PC-3 (cell line): ENCODE results near the gene PARN. TPM values are rescaled to one million over a fixed set of nuclear protein-coding genes. Genes with fewer than 3 reads are reported as not detected.

Source experiments
- ATAC-seq: fragments of 200-7000 bp; cut with Tn5 transposase; 2 replicates; pipeline ENCODE4 v1.9.1; 2020; ENCODE audit warnings: mild to moderate bottlenecking, moderate library complexity
- BruUV-seq: library from RNA; stranded (reverse); fragments of 400-500 nt; replicated peaks from 2 replicates; lab custom pipeline; 2021; lab: Mats Ljungman, UMichigan
- CTCF ChIA-PET: fragments of 300-600 bp; sonication (Branson Sonifier 250); formaldehyde crosslinking; loops from one replicate; lab custom pipeline; 2022; ENCODE audit warnings: antibody characterized with exemption; lab: Charles Lee
- POLR2A ChIA-PET: fragments of 300-600 bp; sonication (Branson Sonifier 250); formaldehyde crosslinking; loops from one replicate; lab custom pipeline; 2022; ENCODE audit warnings: antibody characterized with exemption; ENCODE audit not compliant: unreplicated experiment; lab: Charles Lee
- DNase-seq: peaks from one replicate; pipeline ENCODE4 v3.0.0-alpha.2; 2015
- H2AFZ ChIP-seq: fragments of 300-600 bp; sonication (generic); 2 replicates; pipeline ENCODE4 v1.6.0; 2016; ENCODE audit warnings: antibody characterized with exemption, low read length
- H3F3A ChIP-seq: fragments of 300-600 bp; sonication (generic); one replicate; pipeline ENCODE4 v1.6.0; 2017; ENCODE audit warnings: antibody characterized with exemption, low read length, control low read depth, mild to moderate bottlenecking; ENCODE audit not compliant: unreplicated experiment
- H3K27ac ChIP-seq: fragments of 300-600 bp; sonication (generic); 2 replicates; pipeline ENCODE4 v1.5.1; 2016; ENCODE audit warnings: mild to moderate bottlenecking, low read length
- H3K27me3 ChIP-seq: fragments of 300-600 bp; sonication (generic); 2 replicates; pipeline ENCODE4 v1.6.1; 2016; ENCODE audit warnings: low read length, mixed read lengths
- H3K36me3 ChIP-seq: fragments of 300-600 bp; sonication (generic); 2 replicates; pipeline ENCODE4 v1.6.1; 2016; ENCODE audit warnings: low read depth, mixed run types, low read length, mixed read lengths
- H3K4me1 ChIP-seq: fragments of 300-600 bp; sonication (generic); 2 replicates; pipeline ENCODE4 v1.5.1; 2016; ENCODE audit warnings: low read length; ENCODE audit not compliant: insufficient read depth
- H3K4me2 ChIP-seq: fragments of 300-600 bp; sonication (generic); 2 replicates; pipeline ENCODE4 v1.6.0; 2016; ENCODE audit warnings: low read length
- H3K4me3 ChIP-seq: fragments of 300-600 bp; sonication (generic); 2 replicates; pipeline ENCODE4 v1.5.1; 2016; ENCODE audit warnings: mild to moderate bottlenecking, low read length, mixed read lengths
- H3K79me2 ChIP-seq: fragments of 300-600 bp; sonication (generic); 2 replicates; pipeline ENCODE4 v1.6.1; 2017; ENCODE audit warnings: low read length, mixed read lengths
- H3K9ac ChIP-seq: fragments of 300-600 bp; sonication (generic); 2 replicates; pipeline ENCODE4 v1.6.0; 2016; ENCODE audit warnings: mild to moderate bottlenecking, low read length
- H3K9me2 ChIP-seq: fragments of 300-600 bp; sonication (generic); replicated peaks from 2 replicates; pipeline ENCODE4 v1.6.1; 2016; ENCODE audit warnings: mixed run types, low read length, mixed read lengths
- H3K9me3 ChIP-seq: fragments of 300-600 bp; sonication (generic); 2 replicates; pipeline ENCODE4 v1.6.1; 2016; ENCODE audit warnings: low read length, mixed read lengths
- H4K20me1 ChIP-seq: fragments of 300-600 bp; sonication (generic); 2 replicates; pipeline ENCODE4 v1.6.1; 2016; ENCODE audit warnings: low read length, mixed read lengths
- CTCF ChIP-seq: fragments of 300-600 bp; sonication (generic); conservative IDR thresholded peaks from 2 replicates; pipeline ENCODE4 v1.5.1; 2017; ENCODE audit warnings: antibody characterized with exemption, low read depth, mild to moderate bottlenecking, low read length
- EZH2 ChIP-seq: fragments of 300-600 bp; sonication (generic); IDR thresholded peaks from one replicate; pipeline ENCODE4 v1.6.1; 2017; ENCODE audit warnings: antibody characterized with exemption, mild to moderate bottlenecking, low read length; ENCODE audit not compliant: unreplicated experiment
- EZH2phosphoT487 ChIP-seq: fragments of 300-600 bp; sonication (generic); IDR thresholded peaks from 2 replicates; pipeline ENCODE4 v1.6.1; 2018; ENCODE audit warnings: mild to moderate bottlenecking, antibody characterized with exemption, low read length, borderline replicate concordance
- intact Hi-C: fragments of 100-400 bp; cut with micrococcal nuclease; formaldehyde crosslinking; loops from 2 replicates; pipeline ENCODE4 v1.9.0; 2023
- total RNA-seq: library from RNA; depleted of rRNA; stranded (reverse); fragments of >200 nt; gene quantifications from 2 replicates; pipeline ENCODE4 v1.2.3, GENCODE V29; 2014

PARN gene
- total RNA-seq, 1 experiment from 2014 or later = 34.7 TPM

GRCh38 chr16:14458576-14458975, 171.5 kb downstream of the PARN start:
- CTCF ChIA-PET = no interaction called here
- H3K27me3 ChIP-seq = no peaks in the 10 kb centered on the region
- POLR2A ChIA-PET = interaction anchor here (0.6 kb wide), 1 partner anchor 107 kb away, joined by 5 read pairs; no protein-coding TSS in a partner anchor
- H3K36me3 ChIP-seq = no peaks in the 10 kb centered on the region
- no peak for TF ChIP-seq CTCF
- no peak for TF ChIP-seq EZH2
- TF ChIP-seq EZH2phosphoT487 = no peak
- H3K9me2 ChIP-seq = no peaks in the 10 kb centered on the region
- H3K79me2 ChIP-seq = no peaks in the 10 kb centered on the region
- H2AFZ ChIP-seq = no peak overlapping the region
- DNase-seq = no peak
- H3K9me3 ChIP-seq = no peaks in the 10 kb centered on the region
- H3K4me1 ChIP-seq = peaks cover 19% of the 10 kb centered on the region
- intact Hi-C loops = loop anchor here (5.0 to 10.0 kb wide), 2 partner anchors 46 to 156 kb away; no protein-coding TSS in a partner anchor
- no peak overlapping the region for H3K27ac ChIP-seq
- no peak for ATAC-seq
- H3K4me2 ChIP-seq = no peak overlapping the region
- H3K9ac ChIP-seq = no peak overlapping the region
- no peaks in the 10 kb centered on the region for H3F3A ChIP-seq
- no peaks in the 10 kb centered on the region for H4K20me1 ChIP-seq
- no peak overlapping the region for H3K4me3 ChIP-seq
- BruUV-seq = no TSS peak

GRCh38 chr16:14456793-14457481, 173.1 kb downstream of the PARN start:
- ATAC-seq = no peak

More at GRCh38 chr16:14456793-14457481, 173.1 kb downstream of the PARN start:
- intact Hi-C loops = loop anchor here (5.0 to 10.0 kb wide), 2 partner anchors 48 to 155 kb away; no protein-coding TSS in a partner anchor
- no TSS peak for BruUV-seq
- DNase-seq = no peak
- Histone ChIP-seq H3K4me1 (peaks cover 19% of the 10 kb centered on the region), H3K27ac (no peak overlapping the region), H3K79me2 (no peaks in the 10 kb centered on the region), H3K36me3 (no peaks in the 10 kb centered on the region), H3K9ac (no peak overlapping the region), H2AFZ (no peak overlapping the region), H3F3A (no peaks in the 10 kb centered on the region), H3K4me3 (no peak overlapping the region), H3K9me3 (no peaks in the 10 kb centered on the region), H3K4me2 (no peak overlapping the region), H4K20me1 (no peaks in the 10 kb centered on the region), H3K27me3 (no peaks in the 10 kb centered on the region), H3K9me2 (no peaks in the 10 kb centered on the region)
- POLR2A ChIA-PET = no interaction called here
- CTCF ChIA-PET = no interaction called here
- TF ChIP-seq CTCF = no peak
- no peak for TF ChIP-seq EZH2phosphoT487
- no peak for TF ChIP-seq EZH2
